IPS-15b (cell line): ENCODE data around the gene DOCK11.

Source experiments
- H3K27me3 ChIP-seq: one replicate; pipeline ENCODE4 v1.6.1; 2013; ENCODE audit warnings: low read length; ENCODE audit not compliant: control insufficient read depth, insufficient read depth
- H3K36me3 ChIP-seq: one replicate; pipeline ENCODE4 v1.6.1; 2013; ENCODE audit warnings: low read length; ENCODE audit not compliant: control insufficient read depth, insufficient read depth
- H3K4me1 ChIP-seq: one replicate; pipeline ENCODE4 v1.6.1; 2013; ENCODE audit warnings: mild to moderate bottlenecking, low read length; ENCODE audit not compliant: control insufficient read depth, insufficient read depth
- H3K4me3 ChIP-seq: one replicate; pipeline ENCODE4 v1.5.1; 2013; ENCODE audit warnings: low read depth, low read length
- H3K9ac ChIP-seq: one replicate; pipeline ENCODE4 v1.6.1; 2013; ENCODE audit warnings: low read depth, mild to moderate bottlenecking, low read length
- H3K9me3 ChIP-seq: one replicate; pipeline ENCODE4 v1.6.1; 2013; ENCODE audit warnings: mild to moderate bottlenecking, low read length; ENCODE audit not compliant: control insufficient read depth, insufficient read depth

DOCK11 gene

DNA sequence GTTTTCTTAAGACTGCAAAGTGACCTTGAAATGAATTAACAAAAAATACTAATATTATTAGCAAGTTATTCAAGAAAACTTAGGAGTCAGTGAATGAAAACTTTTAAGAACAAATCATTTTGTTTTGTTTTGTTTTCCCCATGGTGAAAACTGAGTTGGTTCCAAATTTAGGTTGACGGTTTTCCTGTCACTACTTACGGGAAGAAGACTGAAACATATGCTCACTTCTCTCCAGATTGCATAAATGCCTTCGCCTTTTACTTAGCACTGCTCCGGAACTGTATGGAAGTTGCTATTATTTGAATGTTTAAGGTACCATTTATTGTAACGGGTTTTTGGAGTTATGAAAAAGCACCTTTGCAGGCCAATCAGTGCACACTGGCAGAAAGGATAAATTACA, 42.8 kb downstream of the DOCK11 start:
- H3K36me3 ChIP-seq = no peaks in the 10 kb centered on the region
- no peaks in the 10 kb centered on the region for H3K27me3 ChIP-seq
- no peak overlapping the region for H3K4me3 ChIP-seq
- no peaks in the 10 kb centered on the region for H3K9me3 ChIP-seq
- no peak overlapping the region for H3K9ac ChIP-seq
- peaks cover 7% of the 10 kb centered on the region for H3K4me1 ChIP-seq

DNA sequence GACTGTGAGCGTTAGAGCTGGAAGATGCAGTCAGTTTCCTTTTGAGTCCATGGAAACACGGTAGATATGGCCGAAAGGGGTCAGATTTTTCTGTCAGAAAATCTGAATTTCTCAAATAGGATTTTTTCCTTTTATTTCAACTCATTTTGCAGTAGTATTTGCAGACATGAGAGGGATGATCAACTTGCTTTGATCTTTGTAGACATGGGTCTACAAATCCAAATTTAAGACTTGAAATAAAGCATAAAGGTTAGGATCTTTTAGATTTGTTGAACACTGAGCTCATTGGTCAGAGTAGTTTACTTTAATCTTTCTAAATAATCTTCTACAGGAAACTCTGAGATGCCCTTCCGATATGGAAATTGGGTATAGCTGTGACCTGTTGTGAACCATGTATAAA, 44.7 kb downstream of the DOCK11 start:
- H3K36me3 ChIP-seq = no peaks in the 10 kb centered on the region
- peaks cover 1% of the 10 kb centered on the region for H3K4me1 ChIP-seq
- no peak overlapping the region for H3K9ac ChIP-seq
- H3K9me3 ChIP-seq = no peaks in the 10 kb centered on the region
- H3K4me3 ChIP-seq = no peak overlapping the region
- H3K27me3 ChIP-seq = no peaks in the 10 kb centered on the region

DNA sequence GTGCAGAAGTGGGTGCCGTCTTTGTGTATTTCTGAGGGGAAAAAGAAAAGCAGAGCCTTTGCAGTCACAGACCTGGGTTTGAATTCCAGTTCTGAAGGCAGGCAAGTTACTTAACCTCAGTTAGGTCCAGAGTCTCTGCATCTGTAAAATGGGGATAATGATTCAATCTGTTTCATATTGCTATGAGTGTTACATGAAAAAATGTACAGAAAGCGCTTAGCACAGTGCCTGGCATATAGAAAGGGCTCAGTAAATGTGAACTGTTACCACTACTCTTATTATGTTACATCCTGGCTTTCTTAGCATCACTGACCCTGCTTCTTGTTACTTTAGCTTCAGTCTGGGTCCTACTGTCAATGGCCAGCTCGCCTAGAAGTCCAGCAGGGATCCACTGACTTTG, 45.9 kb downstream of the DOCK11 start:
- Histone ChIP-seq H3K36me3 (no peaks in the 10 kb centered on the region), H3K9me3 (no peaks in the 10 kb centered on the region), H3K4me1 (no peaks in the 10 kb centered on the region), H3K4me3 (no peak overlapping the region), H3K9ac (no peak overlapping the region), H3K27me3 (no peaks in the 10 kb centered on the region)

DNA sequence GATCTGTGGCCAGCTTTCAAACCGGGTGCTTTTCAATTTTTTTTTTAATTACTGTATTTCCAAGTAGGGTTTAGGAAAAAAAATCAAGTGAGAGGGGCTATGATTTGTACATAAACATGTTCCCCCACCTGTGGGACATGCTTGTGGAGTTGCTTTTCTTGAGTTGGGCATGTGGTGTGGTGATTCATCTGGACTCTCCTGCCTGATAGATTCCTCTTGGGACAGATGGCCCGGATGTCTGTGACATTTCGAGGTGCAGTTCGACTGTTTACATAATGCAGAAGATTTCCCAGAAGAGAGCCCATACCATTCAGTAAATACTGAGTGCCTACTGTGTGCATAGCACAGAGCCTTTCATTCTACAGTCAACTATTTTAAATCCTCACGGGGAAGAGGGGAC, 49.9 kb downstream of the DOCK11 start:
- Histone ChIP-seq H3K4me3 (no peak overlapping the region), H3K9me3 (no peaks in the 10 kb centered on the region), H3K36me3 (no peaks in the 10 kb centered on the region), H3K27me3 (no peaks in the 10 kb centered on the region), H3K9ac (no peak overlapping the region), H3K4me1 (no peaks in the 10 kb centered on the region)

DNA sequence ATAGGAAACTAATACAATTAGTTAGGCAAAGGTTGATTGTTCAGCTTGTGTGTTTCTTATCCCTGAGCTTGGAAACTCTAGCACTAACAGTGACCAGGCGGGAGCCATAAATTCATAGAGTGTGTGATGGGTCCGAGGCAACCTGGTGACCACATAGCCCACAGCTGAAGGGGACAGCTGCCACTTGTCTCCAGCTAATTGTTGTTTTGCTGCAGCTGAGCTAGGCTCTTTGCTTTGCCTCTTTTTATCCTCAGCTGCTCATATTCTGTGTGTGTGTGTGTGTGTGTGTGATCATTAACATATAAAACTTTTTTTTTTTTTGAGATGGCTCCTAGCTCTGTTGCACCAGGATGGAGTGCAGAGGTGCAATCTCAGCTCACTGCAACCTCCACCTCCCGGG, 53.2 kb downstream of the DOCK11 start:
- Histone ChIP-seq H3K36me3 (no peaks in the 10 kb centered on the region), H3K9ac (no peak overlapping the region), H3K9me3 (no peaks in the 10 kb centered on the region), H3K4me1 (no peaks in the 10 kb centered on the region), H3K27me3 (no peaks in the 10 kb centered on the region), H3K4me3 (no peak overlapping the region)

DNA sequence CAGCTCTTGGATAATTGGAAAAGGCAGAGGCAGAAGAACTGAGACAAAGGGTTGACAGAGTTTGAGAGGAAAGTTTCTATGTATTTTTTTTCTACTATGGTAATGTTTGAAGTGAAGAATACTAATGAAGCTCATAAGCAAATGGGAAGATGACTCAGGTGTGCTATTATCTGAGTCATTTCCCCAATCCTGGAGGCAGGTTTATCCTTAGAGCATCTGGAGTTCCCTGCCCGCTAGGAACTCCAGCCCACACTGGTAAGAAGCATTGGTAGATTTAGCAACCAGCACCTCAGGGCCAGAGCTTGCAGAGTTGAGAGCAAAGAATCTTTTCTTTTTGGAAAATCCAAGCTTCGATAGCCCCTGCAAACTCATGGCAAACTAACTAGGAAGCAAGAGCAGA, 55.2 kb downstream of the DOCK11 start:
- H3K4me3 ChIP-seq = no peak overlapping the region
- H3K27me3 ChIP-seq = no peaks in the 10 kb centered on the region
- no peak overlapping the region for H3K9ac ChIP-seq
- H3K4me1 ChIP-seq = no peaks in the 10 kb centered on the region
- H3K36me3 ChIP-seq = no peaks in the 10 kb centered on the region
- no peaks in the 10 kb centered on the region for H3K9me3 ChIP-seq

DNA sequence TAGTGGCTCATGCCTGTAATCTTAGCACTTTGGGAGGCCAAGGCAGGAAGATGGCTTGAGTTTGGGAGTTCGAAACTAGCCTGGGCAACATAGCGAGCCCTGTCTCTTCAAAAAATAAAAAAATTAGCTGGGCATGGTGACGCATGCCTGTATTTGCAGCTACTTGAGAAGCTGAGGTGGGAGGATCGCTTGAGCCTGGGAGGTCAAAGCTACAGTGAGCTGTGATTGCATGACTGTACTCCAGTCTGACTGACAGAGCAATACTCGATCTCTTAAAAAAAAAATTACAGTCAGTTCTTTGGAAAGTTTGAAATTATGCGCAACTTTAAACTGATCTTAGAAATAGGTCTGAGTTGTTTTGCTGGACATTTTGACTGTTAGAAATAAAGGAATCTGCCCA, 55.8 kb downstream of the DOCK11 start:
- Histone ChIP-seq H3K9ac (no peak overlapping the region), H3K9me3 (no peaks in the 10 kb centered on the region), H3K4me3 (no peak overlapping the region), H3K36me3 (no peaks in the 10 kb centered on the region), H3K27me3 (no peaks in the 10 kb centered on the region), H3K4me1 (no peaks in the 10 kb centered on the region)

DNA sequence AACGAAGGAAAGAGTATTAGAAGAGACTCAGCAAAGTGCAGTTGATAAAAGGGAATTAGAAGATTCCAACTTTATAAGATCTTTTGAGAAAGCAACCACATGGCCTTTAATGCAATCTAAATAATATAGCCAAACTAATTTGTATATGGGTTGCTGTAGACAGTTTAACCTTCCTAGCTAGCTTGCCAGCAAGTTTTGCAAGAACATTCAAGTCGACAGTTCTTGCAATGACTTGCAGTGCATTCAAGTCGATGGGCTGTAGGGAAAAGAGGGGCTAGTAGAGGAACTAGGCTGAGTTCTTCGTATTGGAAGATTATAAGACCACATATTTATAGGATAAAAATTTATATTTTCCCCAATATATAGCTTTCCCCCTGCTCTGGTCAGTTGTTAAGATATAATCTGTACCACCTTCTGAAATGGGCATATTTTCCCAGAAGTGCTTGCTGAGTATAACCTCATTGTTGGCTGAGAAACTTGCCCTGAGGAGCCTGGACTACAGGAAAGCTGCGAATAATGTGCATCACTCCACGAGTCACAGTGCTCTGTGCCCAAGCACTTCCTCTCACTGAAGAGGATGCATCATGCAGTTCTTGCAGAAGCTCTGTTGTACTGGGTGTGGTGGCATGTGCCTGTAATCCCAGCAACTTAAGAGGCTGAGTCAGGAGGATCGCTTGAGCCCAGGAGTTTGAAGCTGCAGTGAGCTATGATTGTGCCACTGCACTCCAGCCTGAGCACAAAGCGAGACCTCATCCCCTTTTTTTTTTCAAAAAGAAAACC, 56.7 kb downstream of the DOCK11 start:
- Histone ChIP-seq H3K4me1 (no peaks in the 10 kb centered on the region), H3K27me3 (no peaks in the 10 kb centered on the region), H3K9ac (no peak overlapping the region), H3K9me3 (no peaks in the 10 kb centered on the region), H3K36me3 (no peaks in the 10 kb centered on the region), H3K4me3 (no peak overlapping the region)

DNA sequence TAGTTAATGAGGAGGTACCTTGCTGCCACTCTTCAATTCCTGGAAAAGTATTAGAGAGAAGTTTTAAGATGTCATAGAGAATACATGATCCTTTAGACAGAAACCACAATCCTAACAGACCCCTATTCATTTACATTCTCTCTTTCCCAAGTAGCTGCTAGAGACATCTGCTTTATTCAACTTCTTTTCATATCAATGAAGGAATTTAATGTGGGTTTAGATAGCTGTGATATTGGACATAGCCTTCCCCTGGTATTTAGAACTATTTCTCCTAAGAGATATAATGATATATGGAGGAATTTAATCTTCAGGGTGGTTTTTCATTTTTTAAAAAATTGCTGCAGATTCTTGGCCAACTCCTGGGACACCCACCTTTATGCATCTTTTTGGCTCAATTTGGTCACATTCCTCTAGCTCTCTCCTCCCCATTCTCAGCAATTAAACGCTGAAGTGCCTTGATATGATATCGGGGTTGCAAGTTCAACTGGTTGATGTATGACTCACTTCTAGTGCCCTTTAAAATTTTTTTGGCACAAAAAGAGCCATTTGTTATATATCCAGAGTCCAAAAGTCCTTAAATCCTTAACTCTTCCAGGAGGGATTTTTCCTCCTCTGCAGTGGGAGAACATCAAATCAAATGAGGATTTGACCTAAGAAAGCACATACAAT, 57.6 kb downstream of the DOCK11 start:
- Histone ChIP-seq H3K4me3 (no peak overlapping the region), H3K9ac (no peak overlapping the region), H3K4me1 (no peaks in the 10 kb centered on the region), H3K27me3 (no peaks in the 10 kb centered on the region), H3K36me3 (no peaks in the 10 kb centered on the region), H3K9me3 (no peaks in the 10 kb centered on the region)

DNA sequence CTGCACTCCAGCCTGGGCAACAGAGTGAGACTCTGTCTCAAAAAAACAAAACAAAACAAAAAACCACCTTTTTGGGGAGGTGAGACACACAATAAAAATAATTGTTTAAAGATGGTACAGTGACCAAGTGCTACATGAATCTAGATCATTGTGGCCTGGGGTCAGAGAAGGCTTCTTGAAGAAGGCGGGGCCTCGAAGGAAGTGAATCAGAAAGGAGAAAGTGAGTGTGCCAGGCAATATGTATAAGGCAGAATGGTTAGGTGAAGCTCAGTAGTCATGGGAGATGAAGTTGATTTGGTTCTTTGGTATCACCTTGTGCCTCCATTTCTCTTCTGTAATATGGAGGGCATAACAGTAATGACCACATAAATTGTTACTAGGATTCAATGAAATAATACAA, 58.9 kb downstream of the DOCK11 start:
- H3K9ac ChIP-seq = no peak overlapping the region
- no peaks in the 10 kb centered on the region for H3K36me3 ChIP-seq
- H3K4me3 ChIP-seq = no peak overlapping the region
- H3K9me3 ChIP-seq = no peaks in the 10 kb centered on the region
- H3K4me1 ChIP-seq = no peaks in the 10 kb centered on the region
- H3K27me3 ChIP-seq = no peaks in the 10 kb centered on the region

DNA sequence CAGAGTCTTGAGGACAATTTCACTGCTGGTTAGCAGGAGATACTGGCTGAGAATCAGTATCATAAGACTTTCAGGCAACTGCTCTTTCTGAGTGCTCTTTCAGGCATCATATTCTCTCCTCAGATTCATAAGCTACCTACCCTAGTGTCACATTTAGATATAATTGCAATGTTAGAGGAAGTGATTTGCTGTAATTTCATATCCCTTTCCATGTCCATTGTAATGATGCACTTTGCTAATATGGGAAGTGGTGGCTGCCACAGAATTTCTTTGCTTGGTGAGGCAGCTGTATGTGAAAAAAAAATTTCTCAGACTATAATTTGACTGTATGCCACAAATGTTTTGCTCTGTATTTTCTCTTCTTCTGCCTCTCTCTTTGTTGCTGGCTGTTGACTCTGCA, 63.3 kb downstream of the DOCK11 start:
- Histone ChIP-seq H3K27me3 (no peaks in the 10 kb centered on the region), H3K4me1 (no peaks in the 10 kb centered on the region), H3K4me3 (no peak overlapping the region), H3K9ac (no peak overlapping the region), H3K36me3 (no peaks in the 10 kb centered on the region), H3K9me3 (no peaks in the 10 kb centered on the region)

DNA sequence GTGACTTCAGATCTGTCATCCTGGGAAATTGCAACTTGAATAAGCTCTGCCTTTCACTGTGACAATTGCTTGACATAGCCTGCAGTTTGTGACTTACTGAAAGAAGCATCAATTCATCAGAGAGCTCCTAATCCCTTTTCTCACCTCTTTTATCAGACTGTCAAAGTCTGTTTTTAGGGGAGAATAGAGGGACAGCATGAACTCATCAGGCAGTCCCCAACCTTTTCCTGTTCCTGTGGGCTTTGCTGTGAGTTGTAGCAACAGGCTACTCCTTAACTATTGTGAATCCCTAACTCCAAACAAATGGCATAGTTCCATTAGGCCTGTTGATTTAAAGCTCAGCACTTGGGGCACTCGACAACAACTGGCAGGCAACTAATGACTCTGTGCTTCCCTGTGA, 64.9 kb downstream of the DOCK11 start:
- H3K9me3 ChIP-seq = no peaks in the 10 kb centered on the region
- no peaks in the 10 kb centered on the region for H3K27me3 ChIP-seq
- no peaks in the 10 kb centered on the region for H3K4me1 ChIP-seq
- no peak overlapping the region for H3K4me3 ChIP-seq
- no peak overlapping the region for H3K9ac ChIP-seq
- H3K36me3 ChIP-seq = no peaks in the 10 kb centered on the region
